GM19240 (cell line): ENCODE data around the gene TUBA3C.
"Not testable (repeated sequence)": the region's sequence is repeated elsewhere in the genome, so short reads cannot be mapped to it uniquely, and the experiment has no call there.

Source experiments
- DNase-seq: peaks from one replicate; pipeline ENCODE4 v3.0.0; 2011; ENCODE audit warnings: low spot score; ENCODE audit not compliant: insufficient read length

TUBA3C gene

GRCh38 chr13:19181621-19182485 lies at the start of gene TUBA3C:
TSS of gene TUBA3C (minus strand) at chr13:19181824. CDS start at chr13:19181747, 77 bp downstream.
- DNase-seq, result no peak

- not testable (repeated sequence) for DNase-seq
Measured at GRCh38 chr13:19207413-19207812, 25.8 kb upstream of the TUBA3C start.

GRCh38 chr13:19192622-19193021 lies 11.0 kb upstream of the TUBA3C start:
- not testable (repeated sequence) for DNase-seq

- DNase-seq, result not testable (repeated sequence)
Measured at GRCh38 chr13:19189911-19190310, 8.3 kb upstream of the TUBA3C start.

GRCh38 chr13:19189368-19189767 lies 7.7 kb upstream of the TUBA3C start:
- not testable (repeated sequence) for DNase-seq

GRCh38 chr13:19185865-19186645 lies 4.4 kb upstream of the TUBA3C start:
- no peak for DNase-seq

GRCh38 chr13:19185086-19185864 lies 3.7 kb upstream of the TUBA3C start:
- DNase-seq, result no peak

- no peak for DNase-seq
Measured at GRCh38 chr13:19184176-19184575, 2.6 kb upstream of the TUBA3C start.

- DNase-seq, result no peak
Measured at GRCh38 chr13:19183676-19184075, 2.1 kb upstream of the TUBA3C start.

GRCh38 chr13:19182536-19182935 lies 912 bp upstream of the TUBA3C start:
- no peak for DNase-seq

- DNase-seq, result no peak
Measured at GRCh38 chr13:19181021-19181620, 503 bp downstream of the TUBA3C start.

- no peak for DNase-seq
Measured at GRCh38 chr13:19179916-19180315, 1.7 kb downstream of the TUBA3C start.

- DNase-seq, result no peak
Measured at GRCh38 chr13:19178901-19179593, 2.6 kb downstream of the TUBA3C start.

- not testable (repeated sequence) for DNase-seq
Measured at GRCh38 chr13:19176981-19177776, 4.4 kb downstream of the TUBA3C start.

GRCh38 chr13:19173752-19174151 lies 7.9 kb downstream of the TUBA3C start:
- no peak for DNase-seq

- DNase-seq, result no peak
Measured at GRCh38 chr13:19172647-19173030, 9.0 kb downstream of the TUBA3C start.

GRCh38 chr13:19172007-19172646 lies 9.5 kb downstream of the TUBA3C start:
- DNase-seq, result no peak

GRCh38 chr13:19171563-19171962 lies 10.1 kb downstream of the TUBA3C start:
- no peak for DNase-seq

- DNase-seq, result no peak
Measured at GRCh38 chr13:19169991-19170390, 11.6 kb downstream of the TUBA3C start.
